ENCODE results near the gene RPL19. TPM values are rescaled to one million over a fixed set of nuclear protein-coding genes. Genes with fewer than 3 reads are reported as not detected.

Gene RPL19
- total RNA-seq, 1 donor from 2014 or later, result 1,579 TPM

- Mint-ChIP-seq H3K27me3 (ENCODE audit: unreplicated experiment) (peaks cover 12% of the 10 kb centered on the region), H3K4me1 (ENCODE audit: unreplicated experiment) (peaks cover 19% of the 10 kb centered on the region), H3K36me3 (ENCODE audit: unreplicated experiment) (no peaks in the 10 kb centered on the region), H3K27ac (ENCODE audit: unreplicated experiment) (peak overlapping the region; percentile 44), H3K4me3 (ENCODE audit: unreplicated experiment) (peak overlapping the region; percentile 78), H3K9me3 (ENCODE audit: unreplicated experiment) (no peaks in the 10 kb centered on the region)
- peak; percentile 93 for DNase-seq (ENCODE audit: extremely low spot score, unreplicated experiment)
- TF ChIP-seq CTCF (IDR thresholded peaks at IDR 0.05), result peak; percentile 86
These were observed 35.4 kb upstream of the RPL19 start for GRCh38 chr17:39164675-39165143.

DNA sequence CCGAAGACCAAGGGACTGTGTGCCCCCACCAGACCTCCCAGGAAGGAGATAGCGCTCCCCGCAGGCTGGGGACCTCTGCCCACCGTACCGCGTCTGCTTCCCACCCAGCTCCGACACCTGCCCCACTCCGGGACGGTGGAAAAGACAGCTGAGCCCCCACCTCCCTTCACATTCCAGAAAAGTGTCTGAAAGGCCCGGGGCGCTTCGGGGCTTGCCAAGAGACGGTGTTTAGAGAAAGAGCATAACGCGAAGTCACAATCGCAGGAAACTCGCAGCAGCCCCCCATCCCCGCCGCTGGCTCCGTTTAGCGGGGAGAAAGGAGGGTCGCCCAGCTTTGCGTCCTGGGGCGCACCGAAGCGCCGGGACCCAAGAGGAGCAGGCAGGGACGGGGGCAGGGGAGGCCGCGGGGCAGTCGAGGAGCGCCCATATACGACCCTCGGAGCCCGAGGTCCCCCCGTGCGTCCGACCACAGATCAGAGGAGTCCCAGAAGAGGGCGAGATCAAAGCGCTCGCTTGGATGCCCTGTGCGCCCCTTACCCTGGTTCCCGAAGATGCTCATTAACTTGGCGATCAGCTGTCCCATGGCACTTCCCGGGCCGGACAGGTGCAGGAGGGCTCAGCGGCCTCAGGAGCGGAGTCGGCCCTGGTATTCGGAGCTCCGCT is 34.8 kb upstream of the RPL19 start:
- Mint-ChIP-seq H3K27me3 (ENCODE audit: unreplicated experiment) (peaks cover 12% of the 10 kb centered on the region), H3K4me3 (ENCODE audit: unreplicated experiment) (peak overlapping the region; percentile 78)

GRCh38 chr17:39165841-39166349 is 34.2 kb upstream of the RPL19 start, which contains the start of gene ARL5C:
Gene ARL5C (minus strand): TSS chr17:39166161. CDS start chr17:39165760, 401 bp downstream.
- H3K4me3 Mint-ChIP-seq (ENCODE audit: unreplicated experiment), result peak within 1 kb of the TSS; percentile 78
- peaks cover 12% of the 10 kb centered on the region for H3K27me3 Mint-ChIP-seq (ENCODE audit: unreplicated experiment)
- H3K4me1 Mint-ChIP-seq (ENCODE audit: unreplicated experiment), result peaks cover 19% of the 10 kb centered on the region
- no peaks in the 10 kb centered on the region for H3K36me3 Mint-ChIP-seq (ENCODE audit: unreplicated experiment)
- no peaks in the 10 kb centered on the region for H3K9me3 Mint-ChIP-seq (ENCODE audit: unreplicated experiment)
- TF ChIP-seq CTCF (IDR thresholded peaks at IDR 0.05), result no peak
- H3K27ac Mint-ChIP-seq (ENCODE audit: unreplicated experiment), result peak within 1 kb of the TSS; percentile 20
- no peak for DNase-seq (ENCODE audit: extremely low spot score, unreplicated experiment)

More for the DNA sequence above, 34.8 kb upstream of the RPL19 start:
- Mint-ChIP-seq H3K27ac (ENCODE audit: unreplicated experiment) (peak overlapping the region; percentile 20), H3K36me3 (ENCODE audit: unreplicated experiment) (no peaks in the 10 kb centered on the region), H3K4me1 (ENCODE audit: unreplicated experiment) (peaks cover 19% of the 10 kb centered on the region), H3K9me3 (ENCODE audit: unreplicated experiment) (no peaks in the 10 kb centered on the region)
- no peak for DNase-seq (ENCODE audit: extremely low spot score, unreplicated experiment)
- no peak for TF ChIP-seq CTCF (IDR thresholded peaks at IDR 0.05)

GRCh38 chr17:39166437-39167335 is 33.4 kb upstream of the RPL19 start:
- Mint-ChIP-seq H3K4me3 (ENCODE audit: unreplicated experiment) (no peak overlapping the region), H3K9me3 (ENCODE audit: unreplicated experiment) (no peaks in the 10 kb centered on the region), H3K27me3 (ENCODE audit: unreplicated experiment) (peaks cover 12% of the 10 kb centered on the region), H3K27ac (ENCODE audit: unreplicated experiment) (no peak overlapping the region), H3K4me1 (ENCODE audit: unreplicated experiment) (peaks cover 19% of the 10 kb centered on the region), H3K36me3 (ENCODE audit: unreplicated experiment) (no peaks in the 10 kb centered on the region)
- no peak for TF ChIP-seq CTCF (IDR thresholded peaks at IDR 0.05)
- DNase-seq (ENCODE audit: extremely low spot score, unreplicated experiment), result no peak

All from osteocyte (in vitro differentiated cells).